ENCODE data around the gene TAL1. TPM values are rescaled to one million over a fixed set of nuclear protein-coding genes. Genes with fewer than 3 reads are reported as not detected.
"Not testable (repeated sequence)": the region's sequence is repeated elsewhere in the genome, so short reads cannot be mapped to it uniquely, and the experiment has no call there.

TAL1 gene
- 0.01 TPM in 1 of 2 replicates, not detected in the other for polyA plus RNA-seq (2013)

DNA sequence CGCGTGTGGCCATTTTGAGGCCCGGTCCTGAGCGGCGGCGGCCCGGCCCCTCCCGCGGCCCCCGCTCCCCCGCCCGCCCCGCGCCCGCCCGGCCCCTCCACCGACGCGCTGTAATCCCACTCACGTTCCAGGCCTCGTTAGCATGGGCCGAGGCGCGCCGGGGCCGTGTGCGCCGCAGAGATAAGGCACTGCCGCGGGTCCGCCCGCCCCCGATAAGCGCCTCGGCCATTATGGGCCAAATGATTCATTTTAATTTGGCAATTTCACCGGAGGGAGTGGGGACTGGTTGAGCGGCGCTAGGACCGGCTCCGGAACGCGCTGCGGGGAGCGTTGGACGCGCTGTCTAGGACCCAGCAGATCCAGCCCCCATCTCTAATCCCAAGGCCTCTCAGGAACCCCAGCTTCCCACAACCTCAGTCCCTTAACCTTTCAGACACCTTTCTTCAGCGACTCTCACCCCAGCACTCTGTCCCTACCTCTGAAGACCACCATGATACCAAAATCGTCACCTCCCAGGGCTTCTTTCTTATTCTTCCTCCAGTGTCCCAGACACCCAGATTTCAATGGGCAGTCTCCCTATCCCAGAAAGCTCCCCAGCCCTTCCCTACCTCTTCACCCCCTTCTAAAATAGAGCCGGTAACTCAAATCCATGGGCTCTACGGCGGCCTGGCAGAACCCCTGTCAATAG lies at the start of gene TAL1:
TSS of gene TAL1 (minus strand) at position 39 of the 688 bp plus-strand sequence. CDS start 6,337 bp downstream, outside the sequence.
- Histone ChIP-seq H4K12ac (ENCODE audit: low read depth, low read length) (no peak within 1 kb of the TSS), H2AFZ (ENCODE audit: insufficient read depth, low read length, poor library complexity) (no peak within 1 kb of the TSS), H3K27me3 (ENCODE audit: insufficient read depth, low read length) (peaks cover 71% of the 10 kb centered on the region), H3K4ac (ENCODE audit: low read depth, low read length) (no peak within 1 kb of the TSS), H2AK5ac (ENCODE audit: low read length) (no peak within 1 kb of the TSS), H3K4me3 (ENCODE audit: low read depth, low read length) (peak within 1 kb of the TSS; percentile 16), H4K91ac (ENCODE audit: low read depth, low read length) (no peak within 1 kb of the TSS), H3K9me3 (ENCODE audit: insufficient read depth, low read depth, low read length) (peaks cover 7% of the 10 kb centered on the region), H3K23ac (ENCODE audit: low read length) (no peak within 1 kb of the TSS), H3K79me1 (ENCODE audit: low read length) (no peaks in the 10 kb centered on the region), H3K9ac (ENCODE audit: low read length) (no peak within 1 kb of the TSS), H3K4me2 (ENCODE audit: low read length) (peak within 1 kb of the TSS; percentile 46), H3K18ac (ENCODE audit: low read length) (no peak within 1 kb of the TSS), H3K36me3 (ENCODE audit: control insufficient read depth in 1 of 2, insufficient read depth in 2 of 2, low read length in 2 of 2) (no peaks in the 10 kb centered on the region), H3K79me2 (ENCODE audit: control insufficient read depth, insufficient read depth, low read length, poor library complexity) (no peaks in the 10 kb centered on the region), H4K8ac (ENCODE audit: low read depth, low read length) (no peak within 1 kb of the TSS), H3K14ac (ENCODE audit: low read length) (no peak within 1 kb of the TSS), H2BK5ac (ENCODE audit: low read depth, low read length, poor library complexity) (no peak within 1 kb of the TSS), H2BK12ac (ENCODE audit: low read length) (no peak within 1 kb of the TSS), H3K27ac (ENCODE audit: low read depth, low read length) (no peak within 1 kb of the TSS), H2BK120ac (ENCODE audit: insufficient read depth, low read length, poor library complexity) (no peak within 1 kb of the TSS), H3K4me1 (ENCODE audit: control insufficient read depth in 1 of 2, insufficient read depth in 2 of 2, low read length in 2 of 2) (peaks cover 5 to 10% of the 10 kb centered on the region in 2 experiments)
- no CpG with 5 or more reads among the region's 51 CpGs for WGBS (ENCODE audit: extremely low coverage, insufficient coverage, insufficient read length)
- DNase-seq, result peak; percentile 5 to 53

DNA sequence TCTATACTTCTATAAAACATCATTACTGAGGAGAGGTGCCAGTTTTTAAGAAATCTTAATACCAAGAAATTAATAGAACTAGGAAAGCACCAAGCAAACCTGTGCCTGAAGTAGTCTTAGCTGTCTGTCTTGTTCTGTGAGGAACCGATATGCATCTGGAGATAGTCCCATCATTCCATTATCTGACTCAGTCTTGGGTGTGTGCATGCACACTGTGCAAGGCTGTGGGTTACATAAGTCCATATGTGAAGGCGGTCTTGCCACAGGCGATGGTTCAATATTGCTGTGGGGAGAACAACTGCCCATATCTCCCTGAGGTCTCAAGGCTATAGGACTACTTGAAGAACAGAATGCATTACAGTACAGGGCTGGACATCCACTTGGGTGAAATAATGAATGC lies 48.1 kb upstream of the TAL1 start:
- Histone ChIP-seq H3K18ac (ENCODE audit: low read length) (no peak overlapping the region), H2BK12ac (ENCODE audit: low read length) (no peak overlapping the region), H4K12ac (ENCODE audit: low read depth, low read length) (no peak overlapping the region), H3K4me2 (ENCODE audit: low read length) (no peak overlapping the region), H2BK5ac (ENCODE audit: low read depth, low read length, poor library complexity) (no peak overlapping the region), H3K36me3 (ENCODE audit: control insufficient read depth in 1 of 2, insufficient read depth in 2 of 2, low read length in 2 of 2) (peaks cover 9 to 16% of the 10 kb centered on the region in 2 experiments), H2AK5ac (ENCODE audit: low read length) (no peak overlapping the region), H3K9ac (ENCODE audit: low read length) (no peak overlapping the region), H3K4me3 (ENCODE audit: low read depth, low read length) (no peak overlapping the region), H3K23ac (ENCODE audit: low read length) (no peak overlapping the region), H3K27me3 (ENCODE audit: insufficient read depth, low read length) (no peaks in the 10 kb centered on the region), H2BK120ac (ENCODE audit: insufficient read depth, low read length, poor library complexity) (no peak overlapping the region), H4K91ac (ENCODE audit: low read depth, low read length) (no peak overlapping the region), H3K27ac (ENCODE audit: low read depth, low read length) (no peak overlapping the region), H2AFZ (ENCODE audit: insufficient read depth, low read length, poor library complexity) (no peak overlapping the region), H3K9me3 (ENCODE audit: insufficient read depth, low read depth, low read length) (no peaks in the 10 kb centered on the region), H3K79me2 (ENCODE audit: control insufficient read depth, insufficient read depth, low read length, poor library complexity) (no peaks in the 10 kb centered on the region), H3K79me1 (ENCODE audit: low read length) (no peaks in the 10 kb centered on the region), H3K4me1 (ENCODE audit: control insufficient read depth in 1 of 2, insufficient read depth in 2 of 2, low read length in 2 of 2) (no peaks in the 10 kb centered on the region), H3K4ac (ENCODE audit: low read depth, low read length) (no peak overlapping the region), H3K14ac (ENCODE audit: low read length) (no peak overlapping the region), H4K8ac (ENCODE audit: low read depth, low read length) (no peak overlapping the region)
- no CpG with 5 or more reads among the region's 3 CpGs for WGBS (ENCODE audit: extremely low coverage, insufficient coverage, insufficient read length)
- DNase-seq, result peak; percentile 86 to 94

DNA sequence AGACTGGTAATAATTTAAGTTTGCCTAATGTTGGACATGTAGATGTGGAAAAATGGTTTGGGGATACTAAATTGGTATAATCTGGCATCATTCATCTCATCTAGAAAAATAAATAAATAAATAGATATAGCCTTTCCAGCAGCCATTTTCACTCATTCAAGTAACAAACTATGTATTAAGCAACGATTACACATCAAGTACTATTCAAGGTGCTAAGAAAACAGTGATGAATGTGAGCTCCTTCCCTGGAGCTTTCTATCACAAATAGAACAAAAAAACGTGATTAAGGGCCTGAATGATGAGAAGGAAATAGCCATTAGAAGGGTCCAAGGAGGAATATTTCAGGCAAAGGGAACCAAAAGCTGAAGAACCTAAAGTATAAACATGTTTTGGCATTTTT lies 44.8 kb upstream of the TAL1 start:
- Histone ChIP-seq H3K4me2 (ENCODE audit: low read length) (no peak overlapping the region), H3K79me2 (ENCODE audit: control insufficient read depth, insufficient read depth, low read length, poor library complexity) (no peaks in the 10 kb centered on the region), H2AK5ac (ENCODE audit: low read length) (no peak overlapping the region), H4K8ac (ENCODE audit: low read depth, low read length) (no peak overlapping the region), H2AFZ (ENCODE audit: insufficient read depth, low read length, poor library complexity) (no peak overlapping the region), H3K4me3 (ENCODE audit: low read depth, low read length) (no peak overlapping the region), H3K18ac (ENCODE audit: low read length) (no peak overlapping the region), H3K23ac (ENCODE audit: low read length) (no peak overlapping the region), H2BK120ac (ENCODE audit: insufficient read depth, low read length, poor library complexity) (no peak overlapping the region), H3K27ac (ENCODE audit: low read depth, low read length) (no peak overlapping the region), H3K36me3 (ENCODE audit: control insufficient read depth in 1 of 2, insufficient read depth in 2 of 2, low read length in 2 of 2) (peaks cover 8 to 18% of the 10 kb centered on the region in 2 experiments), H3K14ac (ENCODE audit: low read length) (no peak overlapping the region), H2BK12ac (ENCODE audit: low read length) (no peak overlapping the region), H4K91ac (ENCODE audit: low read depth, low read length) (no peak overlapping the region), H3K79me1 (ENCODE audit: low read length) (no peaks in the 10 kb centered on the region), H3K4me1 (ENCODE audit: control insufficient read depth in 1 of 2, insufficient read depth in 2 of 2, low read length in 2 of 2) (no peaks in the 10 kb centered on the region), H3K9me3 (ENCODE audit: insufficient read depth, low read depth, low read length) (no peaks in the 10 kb centered on the region), H3K9ac (ENCODE audit: low read length) (no peak overlapping the region), H3K27me3 (ENCODE audit: insufficient read depth, low read length) (no peaks in the 10 kb centered on the region), H2BK5ac (ENCODE audit: low read depth, low read length, poor library complexity) (no peak overlapping the region), H3K4ac (ENCODE audit: low read depth, low read length) (no peak overlapping the region), H4K12ac (ENCODE audit: low read depth, low read length) (no peak overlapping the region)
- DNase-seq, result no peak
- no CpG with 5 or more reads among the region's 2 CpGs for WGBS (ENCODE audit: extremely low coverage, insufficient coverage, insufficient read length)

DNA sequence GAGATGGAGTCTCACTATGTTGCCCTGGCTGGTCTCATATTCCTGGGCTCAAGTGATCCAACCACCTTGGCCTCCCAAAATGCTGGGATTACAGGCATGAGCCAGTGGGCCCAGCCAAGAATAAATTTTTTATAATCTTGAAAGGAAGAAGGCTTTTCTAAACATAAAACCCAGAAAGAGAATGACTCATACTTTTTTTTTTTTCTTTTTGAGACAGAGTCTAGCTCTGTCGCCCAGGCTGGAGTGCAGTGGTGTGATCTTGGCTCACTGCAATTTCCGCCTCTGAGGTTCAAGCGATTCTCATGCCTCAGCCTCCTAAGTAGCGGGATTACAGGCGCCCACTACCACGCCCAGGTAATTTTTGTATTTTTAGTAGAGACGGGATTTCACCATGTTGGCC lies 43.8 kb upstream of the TAL1 start:
- H2AK5ac ChIP-seq (ENCODE audit: low read length); H3K18ac ChIP-seq (ENCODE audit: low read length); H4K8ac ChIP-seq (ENCODE audit: low read depth, low read length); H2BK12ac ChIP-seq (ENCODE audit: low read length); H3K27me3 ChIP-seq (ENCODE audit: insufficient read depth, low read length); H3K23ac ChIP-seq (ENCODE audit: low read length); H3K4me1 ChIP-seq (ENCODE audit: control insufficient read depth in 1 of 2, insufficient read depth in 2 of 2, low read length in 2 of 2); DNase-seq; H4K91ac ChIP-seq (ENCODE audit: low read depth, low read length); H3K14ac ChIP-seq (ENCODE audit: low read length); H2AFZ ChIP-seq (ENCODE audit: insufficient read depth, low read length, poor library complexity); H2BK5ac ChIP-seq (ENCODE audit: low read depth, low read length, poor library complexity); H3K79me1 ChIP-seq (ENCODE audit: low read length); H3K9me3 ChIP-seq (ENCODE audit: insufficient read depth, low read depth, low read length); H3K4ac ChIP-seq (ENCODE audit: low read depth, low read length); H3K4me3 ChIP-seq (ENCODE audit: low read depth, low read length); H3K9ac ChIP-seq (ENCODE audit: low read length); H4K12ac ChIP-seq (ENCODE audit: low read depth, low read length); H3K4me2 ChIP-seq (ENCODE audit: low read length); H2BK120ac ChIP-seq (ENCODE audit: insufficient read depth, low read length, poor library complexity); H3K79me2 ChIP-seq (ENCODE audit: control insufficient read depth, insufficient read depth, low read length, poor library complexity); H3K27ac ChIP-seq (ENCODE audit: low read depth, low read length): not testable (repeated sequence)
- peaks cover 14 to 21% of the 10 kb centered on the region in 2 experiments for H3K36me3 ChIP-seq (ENCODE audit: control insufficient read depth in 1 of 2, insufficient read depth in 2 of 2, low read length in 2 of 2)
- no CpG with 5 or more reads among the region's 7 CpGs for WGBS (ENCODE audit: extremely low coverage, insufficient coverage, insufficient read length)
